ENCODE measurements around the gene WNT5B.

DNA sequence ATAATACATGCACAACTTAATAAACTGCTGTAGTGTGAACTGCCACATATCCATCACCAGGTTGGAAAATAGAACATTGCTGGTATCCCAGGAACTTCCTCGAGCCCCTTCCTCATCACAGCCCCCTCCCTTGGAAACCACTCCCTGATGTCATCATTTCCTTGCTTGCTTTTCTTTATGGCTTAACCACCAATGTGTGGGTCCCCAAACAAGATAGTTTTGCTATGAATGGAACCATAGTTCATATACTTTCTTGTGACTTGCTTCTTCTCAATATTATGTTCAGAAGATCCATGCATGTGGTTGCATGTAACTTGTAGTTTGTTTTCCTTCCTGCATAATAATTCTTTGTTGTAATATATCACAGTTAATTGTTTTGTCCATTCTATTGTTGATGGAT lies 8.9 kb upstream of the WNT5B start:
- TF ChIP-seq, protein P1, sequence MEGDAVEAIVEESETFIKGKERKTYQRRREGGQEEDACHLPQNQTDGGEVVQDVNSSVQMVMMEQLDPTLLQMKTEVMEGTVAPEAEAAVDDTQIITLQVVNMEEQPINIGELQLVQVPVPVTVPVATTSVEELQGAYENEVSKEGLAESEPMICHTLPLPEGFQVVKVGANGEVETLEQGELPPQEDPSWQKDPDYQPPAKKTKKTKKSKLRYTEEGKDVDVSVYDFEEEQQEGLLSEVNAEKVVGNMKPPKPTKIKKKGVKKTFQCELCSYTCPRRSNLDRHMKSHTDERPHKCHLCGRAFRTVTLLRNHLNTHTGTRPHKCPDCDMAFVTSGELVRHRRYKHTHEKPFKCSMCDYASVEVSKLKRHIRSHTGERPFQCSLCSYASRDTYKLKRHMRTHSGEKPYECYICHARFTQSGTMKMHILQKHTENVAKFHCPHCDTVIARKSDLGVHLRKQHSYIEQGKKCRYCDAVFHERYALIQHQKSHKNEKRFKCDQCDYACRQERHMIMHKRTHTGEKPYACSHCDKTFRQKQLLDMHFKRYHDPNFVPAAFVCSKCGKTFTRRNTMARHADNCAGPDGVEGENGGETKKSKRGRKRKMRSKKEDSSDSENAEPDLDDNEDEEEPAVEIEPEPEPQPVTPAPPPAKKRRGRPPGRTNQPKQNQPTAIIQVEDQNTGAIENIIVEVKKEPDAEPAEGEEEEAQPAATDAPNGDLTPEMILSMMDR (conservative IDR thresholded peaks at IDR 0.05; ENCODE audit: low read depth, low read length), result no peak
- no peak for TF ChIP-seq EZH2 (IDR thresholded peaks at IDR 0.05; ENCODE audit: borderline replicate concordance, low read depth, low read length, poor library complexity, severe bottlenecking)
